Uterus (tissue), 2 donors: ENCODE results near the gene GPR55.

Experiments
- CTCF ChIP-seq, 4 experiments: fragments of 200-600 bp in 2 of 4; fragments of 450-650 bp in 2 of 4; sonication (generic) in 2 of 4; IDR thresholded peaks; one replicate each; pipeline ENCODE4 v1.5.1; 2016 to 2019; ENCODE audit warnings: antibody characterized with exemption in 4 of 4, mild to moderate bottlenecking in 2 of 4, moderate library complexity in 1 of 4
- POLR2A ChIP-seq, 2 donors: fragments of 450-650 bp; IDR thresholded peaks; one replicate each; pipeline ENCODE4 v1.6.1; 2016; ENCODE audit warnings: antibody characterized with exemption in 2 of 2, mild to moderate bottlenecking in 1 of 2, moderate library complexity in 1 of 2

GRCh38 chr2:230920167-230920566, 4.9 kb downstream of the GPR55 start:
- TF ChIP-seq CTCF (IDR thresholded peaks at IDR 0.05) (no peak), POLR2A (IDR thresholded peaks at IDR 0.05) (no peak)
